Cardiac fibroblast (primary cell): ENCODE measurements around the gene FGD6.

Experiments
- DNase-seq, 2 donors: peaks; one replicate each; pipeline versions ENCODE4 v3.0.0 to v3.0.0-alpha.2; 2010; ENCODE audit warnings: low read depth in 2 of 2
- H3K4me3 ChIP-seq, 2 donors: replicated peaks in 1 of 2; 1 replicate in 1 of 2; 2 replicates in 1 of 2; pipeline ENCODE4 v1.5.1; 2011; ENCODE audit warnings: low read depth in 2 of 2, low read length in 2 of 2, mild to moderate bottlenecking in 2 of 2, moderate library complexity in 1 of 2
- CTCF ChIP-seq: IDR thresholded peaks from one replicate; pipeline ENCODE4 v1.5.1; 2011; ENCODE audit warnings: low read depth, mild to moderate bottlenecking, low read length, inconsistent platforms

Gene FGD6

GRCh38 chr12:95192271-95192670 lies 25.0 kb downstream of the FGD6 start:
- H3K4me3 ChIP-seq = no peak overlapping the region
- no peak for DNase-seq
- TF ChIP-seq CTCF = no peak

- no peak for TF ChIP-seq CTCF
- no peak overlapping the region for H3K4me3 ChIP-seq
- DNase-seq = no peak
Measured at GRCh38 chr12:95191060-95191696, 26.1 kb downstream of the FGD6 start.

GRCh38 chr12:95187865-95188415 lies 29.3 kb downstream of the FGD6 start:
- no peak for TF ChIP-seq CTCF
- DNase-seq = no peak
- H3K4me3 ChIP-seq = no peak overlapping the region

- DNase-seq = no peak
- no peak for TF ChIP-seq CTCF
- H3K4me3 ChIP-seq = no peak overlapping the region
Measured at GRCh38 chr12:95185854-95186253, 31.4 kb downstream of the FGD6 start.

- no peak for DNase-seq
- no peak overlapping the region for H3K4me3 ChIP-seq
- TF ChIP-seq CTCF = no peak
Measured at GRCh38 chr12:95185072-95185471, 32.2 kb downstream of the FGD6 start.

- DNase-seq = no peak
- no peak for TF ChIP-seq CTCF
- H3K4me3 ChIP-seq = no peak overlapping the region
Measured at GRCh38 chr12:95184121-95184520, 33.1 kb downstream of the FGD6 start.
